ENCODE results near the gene GGNBP2.

- TF ChIP-seq MAX (IDR thresholded peaks at IDR 0.05), result no peak
- no peak for TF ChIP-seq CTCF (IDR thresholded peaks at IDR 0.05; ENCODE audit: control extremely low read depth in 1 of 3, insufficient read depth in 1 of 3, low read depth in 1 of 3, low read length in 3 of 3)
- TF ChIP-seq EP300 (IDR thresholded peaks at IDR 0.05; ENCODE audit: borderline replicate concordance in 1 of 2, low read depth in 2 of 2, low read length in 2 of 2), result no peak
- TF ChIP-seq CEBPB (IDR thresholded peaks at IDR 0.05; ENCODE audit: low read depth, low read length), result no peak
- TF ChIP-seq TEAD4 (IDR thresholded peaks at IDR 0.05; ENCODE audit: low read depth, low read length), result no peak
- TF ChIP-seq KDM1A (IDR thresholded peaks at IDR 0.05; ENCODE audit: borderline replicate concordance, low read length), result no peak
Observed at GRCh38 chr17:36510636-36511035, 34.1 kb upstream of the GGNBP2 start.
